Ovary (tissue), 3 donors: ENCODE data around the gene HADHA.

Source experiments
- EP300 ChIP-seq: sonication (generic); formaldehyde crosslinking; IDR thresholded peaks from one replicate; pipeline ENCODE4 v1.6.1; 2017; ENCODE audit warnings: antibody characterized with exemption
- POLR2A ChIP-seq: fragments of 450-650 bp; IDR thresholded peaks from one replicate; pipeline ENCODE4 v1.6.1; 2017; ENCODE audit warnings: antibody characterized with exemption, mild to moderate bottlenecking, moderate library complexity
- TF ChIP-seq, protein P1 (sequence below), 3 donors: fragments of 450-650 bp in 2 of 3; fragments of 200-600 bp in 1 of 3; IDR thresholded peaks; one replicate each; pipeline versions ENCODE4 v1.5.1 to v1.8.0; 2016 to 2022; ENCODE audit warnings: antibody characterized with exemption in 3 of 3, mild to moderate bottlenecking in 1 of 3
- donor health status: DM: no; HTN: no; CAD: no.

DNA sequence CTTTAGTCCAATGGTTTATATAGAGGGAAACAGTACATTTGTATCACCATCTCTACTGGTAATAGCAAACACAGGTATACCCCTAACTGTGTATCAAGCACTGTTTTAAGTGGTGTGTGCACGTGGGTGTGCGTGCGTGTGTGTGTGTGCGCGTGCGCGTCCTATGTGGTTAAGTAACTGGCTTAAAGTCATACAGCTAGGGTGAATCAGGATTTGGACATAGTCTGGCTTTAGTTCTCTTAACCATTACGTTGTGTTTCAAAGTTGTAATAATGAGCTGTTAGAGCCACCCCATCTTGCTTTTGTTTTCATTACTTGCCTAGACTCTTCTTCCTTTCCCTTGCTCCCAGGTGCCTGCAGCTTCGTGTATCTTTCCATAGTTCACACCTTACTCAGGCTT is 2.4 kb upstream of the HADHA start:
- TF ChIP-seq, protein P1, sequence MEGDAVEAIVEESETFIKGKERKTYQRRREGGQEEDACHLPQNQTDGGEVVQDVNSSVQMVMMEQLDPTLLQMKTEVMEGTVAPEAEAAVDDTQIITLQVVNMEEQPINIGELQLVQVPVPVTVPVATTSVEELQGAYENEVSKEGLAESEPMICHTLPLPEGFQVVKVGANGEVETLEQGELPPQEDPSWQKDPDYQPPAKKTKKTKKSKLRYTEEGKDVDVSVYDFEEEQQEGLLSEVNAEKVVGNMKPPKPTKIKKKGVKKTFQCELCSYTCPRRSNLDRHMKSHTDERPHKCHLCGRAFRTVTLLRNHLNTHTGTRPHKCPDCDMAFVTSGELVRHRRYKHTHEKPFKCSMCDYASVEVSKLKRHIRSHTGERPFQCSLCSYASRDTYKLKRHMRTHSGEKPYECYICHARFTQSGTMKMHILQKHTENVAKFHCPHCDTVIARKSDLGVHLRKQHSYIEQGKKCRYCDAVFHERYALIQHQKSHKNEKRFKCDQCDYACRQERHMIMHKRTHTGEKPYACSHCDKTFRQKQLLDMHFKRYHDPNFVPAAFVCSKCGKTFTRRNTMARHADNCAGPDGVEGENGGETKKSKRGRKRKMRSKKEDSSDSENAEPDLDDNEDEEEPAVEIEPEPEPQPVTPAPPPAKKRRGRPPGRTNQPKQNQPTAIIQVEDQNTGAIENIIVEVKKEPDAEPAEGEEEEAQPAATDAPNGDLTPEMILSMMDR (IDR thresholded peaks at IDR 0.05) = no peak
- no peak for TF ChIP-seq EP300
- no peak for TF ChIP-seq POLR2A
